ENCODE results near the gene PAX4. TPM values are rescaled to one million over a fixed set of nuclear protein-coding genes. Genes with fewer than 3 reads are reported as not detected.

The PAX4 gene
- total and polyA plus RNA-seq, 9 of the 15 experiments (the other 6 are each of a cell fraction or from before 2014, with no cell fraction given): not detected

GRCh38 chr7:127652333-127653248 is 34.6 kb upstream of the PAX4 start (continued):
- TF ChIP-seq REST (IDR thresholded peaks at IDR 0.05; ENCODE audit: borderline replicate concordance) (no peak), REST (CRISPR knock-in tag; IDR thresholded peaks at IDR 0.05; ENCODE audit: low read depth) (no peak), ZNF133 (CRISPR knock-in tag; IDR thresholded peaks at IDR 0.05) (no peak), POLR2AphosphoS5 (IDR thresholded peaks at IDR 0.05; ENCODE audit: control insufficient read depth, insufficient read depth, low read depth, low read length) (peak; percentile 32; the same call in 1 of the 2 replicates), CC2D1A (IDR thresholded peaks at IDR 0.05) (0 out of 2 replicates have a peak, but pooled peaks have one; percentile 16)
- TF ChIP-seq, protein P1, sequence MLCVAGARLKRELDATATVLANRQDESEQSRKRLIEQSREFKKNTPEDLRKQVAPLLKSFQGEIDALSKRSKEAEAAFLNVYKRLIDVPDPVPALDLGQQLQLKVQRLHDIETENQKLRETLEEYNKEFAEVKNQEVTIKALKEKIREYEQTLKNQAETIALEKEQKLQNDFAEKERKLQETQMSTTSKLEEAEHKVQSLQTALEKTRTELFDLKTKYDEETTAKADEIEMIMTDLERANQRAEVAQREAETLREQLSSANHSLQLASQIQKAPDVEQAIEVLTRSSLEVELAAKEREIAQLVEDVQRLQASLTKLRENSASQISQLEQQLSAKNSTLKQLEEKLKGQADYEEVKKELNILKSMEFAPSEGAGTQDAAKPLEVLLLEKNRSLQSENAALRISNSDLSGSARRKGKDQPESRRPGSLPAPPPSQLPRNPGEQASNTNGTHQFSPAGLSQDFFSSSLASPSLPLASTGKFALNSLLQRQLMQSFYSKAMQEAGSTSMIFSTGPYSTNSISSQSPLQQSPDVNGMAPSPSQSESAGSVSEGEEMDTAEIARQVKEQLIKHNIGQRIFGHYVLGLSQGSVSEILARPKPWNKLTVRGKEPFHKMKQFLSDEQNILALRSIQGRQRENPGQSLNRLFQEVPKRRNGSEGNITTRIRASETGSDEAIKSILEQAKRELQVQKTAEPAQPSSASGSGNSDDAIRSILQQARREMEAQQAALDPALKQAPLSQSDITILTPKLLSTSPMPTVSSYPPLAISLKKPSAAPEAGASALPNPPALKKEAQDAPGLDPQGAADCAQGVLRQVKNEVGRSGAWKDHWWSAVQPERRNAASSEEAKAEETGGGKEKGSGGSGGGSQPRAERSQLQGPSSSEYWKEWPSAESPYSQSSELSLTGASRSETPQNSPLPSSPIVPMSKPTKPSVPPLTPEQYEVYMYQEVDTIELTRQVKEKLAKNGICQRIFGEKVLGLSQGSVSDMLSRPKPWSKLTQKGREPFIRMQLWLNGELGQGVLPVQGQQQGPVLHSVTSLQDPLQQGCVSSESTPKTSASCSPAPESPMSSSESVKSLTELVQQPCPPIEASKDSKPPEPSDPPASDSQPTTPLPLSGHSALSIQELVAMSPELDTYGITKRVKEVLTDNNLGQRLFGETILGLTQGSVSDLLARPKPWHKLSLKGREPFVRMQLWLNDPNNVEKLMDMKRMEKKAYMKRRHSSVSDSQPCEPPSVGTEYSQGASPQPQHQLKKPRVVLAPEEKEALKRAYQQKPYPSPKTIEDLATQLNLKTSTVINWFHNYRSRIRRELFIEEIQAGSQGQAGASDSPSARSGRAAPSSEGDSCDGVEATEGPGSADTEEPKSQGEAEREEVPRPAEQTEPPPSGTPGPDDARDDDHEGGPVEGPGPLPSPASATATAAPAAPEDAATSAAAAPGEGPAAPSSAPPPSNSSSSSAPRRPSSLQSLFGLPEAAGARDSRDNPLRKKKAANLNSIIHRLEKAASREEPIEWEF (CRISPR knock-in tag; IDR thresholded peaks at IDR 0.05): 0 out of 2 replicates have a peak, but pooled peaks have one; percentile 46
- TF ChIP-seq, protein P2, sequence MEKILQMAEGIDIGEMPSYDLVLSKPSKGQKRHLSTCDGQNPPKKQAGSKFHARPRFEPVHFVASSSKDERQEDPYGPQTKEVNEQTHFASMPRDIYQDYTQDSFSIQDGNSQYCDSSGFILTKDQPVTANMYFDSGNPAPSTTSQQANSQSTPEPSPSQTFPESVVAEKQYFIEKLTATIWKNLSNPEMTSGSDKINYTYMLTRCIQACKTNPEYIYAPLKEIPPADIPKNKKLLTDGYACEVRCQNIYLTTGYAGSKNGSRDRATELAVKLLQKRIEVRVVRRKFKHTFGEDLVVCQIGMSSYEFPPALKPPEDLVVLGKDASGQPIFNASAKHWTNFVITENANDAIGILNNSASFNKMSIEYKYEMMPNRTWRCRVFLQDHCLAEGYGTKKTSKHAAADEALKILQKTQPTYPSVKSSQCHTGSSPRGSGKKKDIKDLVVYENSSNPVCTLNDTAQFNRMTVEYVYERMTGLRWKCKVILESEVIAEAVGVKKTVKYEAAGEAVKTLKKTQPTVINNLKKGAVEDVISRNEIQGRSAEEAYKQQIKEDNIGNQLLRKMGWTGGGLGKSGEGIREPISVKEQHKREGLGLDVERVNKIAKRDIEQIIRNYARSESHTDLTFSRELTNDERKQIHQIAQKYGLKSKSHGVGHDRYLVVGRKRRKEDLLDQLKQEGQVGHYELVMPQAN (IDR thresholded peaks at IDR 0.05; ENCODE audit: borderline replicate concordance): peak; percentile 49

Data from K562 (cell line).